ENCODE measurements around the gene ADAMTS15. TPM values are rescaled to one million over a fixed set of nuclear protein-coding genes. Genes with fewer than 3 reads are reported as not detected.

Gene ADAMTS15
- total RNA-seq, 4 donors from 2014 or later, result 26.3 to 49.6 (median 34.5) TPM

- no peak for TF ChIP-seq CTCF (IDR thresholded peaks at IDR 0.05)
- DNase-seq (ENCODE audit: low spot score) (no peak), ATAC-seq (ENCODE audit: low FRiP score) (no peak)
These were observed 19.9 kb upstream of the ADAMTS15 start, which contains the start of gene ADAMTS8 for GRCh38 chr11:130428316-130429119. ADAMTS8 (minus strand) TSS chr11:130428609; CDS start chr11:130428286, 323 bp downstream.

GRCh38 chr11:130429120-130429681 lies 19.2 kb upstream of the ADAMTS15 start:
- no peak for DNase-seq (ENCODE audit: low spot score)
- no peak for ATAC-seq (ENCODE audit: low FRiP score)
- TF ChIP-seq CTCF (IDR thresholded peaks at IDR 0.05), result no peak

- no peak for TF ChIP-seq CTCF (IDR thresholded peaks at IDR 0.05)
- ATAC-seq (ENCODE audit: low FRiP score) (no peak), DNase-seq (ENCODE audit: low spot score) (no peak)
These were observed 18.5 kb upstream of the ADAMTS15 start for GRCh38 chr11:130429983-130430382.

GRCh38 chr11:130431331-130431773 lies 17.1 kb upstream of the ADAMTS15 start:
- DNase-seq (ENCODE audit: low spot score), result peak; percentile 92
- peak; percentile 69 for ATAC-seq (ENCODE audit: low FRiP score)
- no peak for TF ChIP-seq CTCF (IDR thresholded peaks at IDR 0.05)

GRCh38 chr11:130431801-130432200 lies 16.6 kb upstream of the ADAMTS15 start:
- no peak for DNase-seq (ENCODE audit: low spot score)
- no peak for TF ChIP-seq CTCF (IDR thresholded peaks at IDR 0.05)
- no peak for ATAC-seq (ENCODE audit: low FRiP score)

GRCh38 chr11:130433357-130433756 lies 15.1 kb upstream of the ADAMTS15 start:
- no peak for TF ChIP-seq CTCF (IDR thresholded peaks at IDR 0.05)
- ATAC-seq (ENCODE audit: low FRiP score) (no peak), DNase-seq (ENCODE audit: low spot score) (no peak)

All from omental fat pad (tissue), 4 donors.